Amygdala (tissue), 56 donors: ENCODE data around the gene SMPD3.

Experiments used
- DNase-seq, 56 donors: peaks; one replicate each; lab custom pipeline; 2025; lab: John Stamatoyannopoulos, UW

Gene SMPD3

GRCh38 chr16:68473358-68474070, 25.2 kb upstream of the SMPD3 start:
- DNase-seq: peak in 1 of 56 donors; percentile 7

- no peak for DNase-seq
Measured at GRCh38 chr16:68472581-68472980, 24.3 kb upstream of the SMPD3 start.

- peak in 30 of 56 donors; percentile 8 to 63 (median 22) for DNase-seq
Measured at GRCh38 chr16:68470461-68471150, 22.3 kb upstream of the SMPD3 start.

- no peak for DNase-seq
Measured at GRCh38 chr16:68469796-68470460, 21.6 kb upstream of the SMPD3 start.

GRCh38 chr16:68468842-68469241, 20.5 kb upstream of the SMPD3 start:
- DNase-seq: no peak

GRCh38 chr16:68466174-68466573, 17.9 kb upstream of the SMPD3 start:
- no peak for DNase-seq

- no peak for DNase-seq
Measured at GRCh38 chr16:68463904-68464303, 15.6 kb upstream of the SMPD3 start.

- DNase-seq: no peak
Measured at GRCh38 chr16:68460067-68460466, 11.8 kb upstream of the SMPD3 start.

DNA sequence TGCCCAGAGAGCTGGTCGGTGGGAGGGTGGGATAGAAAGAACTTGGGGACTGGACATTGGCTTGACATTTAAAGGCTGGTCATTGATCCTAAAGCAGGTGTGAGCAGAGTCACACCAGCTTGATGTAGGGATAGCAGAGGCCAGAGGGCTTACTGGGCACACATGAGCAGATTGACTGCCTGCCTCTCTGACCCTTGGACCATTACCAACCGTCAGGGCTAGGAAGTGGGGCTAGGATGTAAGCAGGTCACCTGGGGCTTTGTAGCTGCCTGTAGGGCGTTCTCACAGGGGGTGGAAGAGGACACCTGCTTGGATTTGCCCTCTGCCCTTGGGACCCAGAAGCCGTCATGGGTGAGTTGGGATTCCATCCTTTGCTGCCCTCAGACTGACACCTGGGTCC, 11.1 kb upstream of the SMPD3 start:
- DNase-seq: no peak

- DNase-seq: no peak
Measured at GRCh38 chr16:68458551-68458950, 10.2 kb upstream of the SMPD3 start.

GRCh38 chr16:68458101-68458500, 9.8 kb upstream of the SMPD3 start:
- no peak for DNase-seq

- DNase-seq: no peak
Measured at GRCh38 chr16:68455631-68456030, 7.3 kb upstream of the SMPD3 start.

GRCh38 chr16:68454920-68455435, 6.7 kb upstream of the SMPD3 start:
- DNase-seq: no peak

DNA sequence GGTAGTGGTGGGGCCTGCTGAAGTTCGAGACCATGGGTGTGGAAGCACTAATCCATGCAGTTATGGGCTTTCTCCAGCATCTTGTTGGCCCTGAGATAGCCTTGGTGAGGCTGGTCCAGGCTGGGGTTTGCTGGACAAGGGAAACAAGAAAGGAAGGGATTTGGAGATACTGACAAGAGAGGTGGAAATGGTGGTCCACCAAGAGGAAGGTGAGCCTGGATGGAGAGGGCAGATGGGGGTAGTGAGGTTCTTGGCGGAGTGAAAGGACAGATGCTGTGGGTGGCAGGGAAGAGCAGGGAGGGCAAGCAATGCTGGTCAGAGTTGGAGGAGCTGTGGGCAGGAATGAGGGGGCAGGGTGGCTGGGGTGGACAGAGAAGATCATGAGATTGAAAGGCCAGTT, 5.5 kb upstream of the SMPD3 start:
- no peak for DNase-seq

DNA sequence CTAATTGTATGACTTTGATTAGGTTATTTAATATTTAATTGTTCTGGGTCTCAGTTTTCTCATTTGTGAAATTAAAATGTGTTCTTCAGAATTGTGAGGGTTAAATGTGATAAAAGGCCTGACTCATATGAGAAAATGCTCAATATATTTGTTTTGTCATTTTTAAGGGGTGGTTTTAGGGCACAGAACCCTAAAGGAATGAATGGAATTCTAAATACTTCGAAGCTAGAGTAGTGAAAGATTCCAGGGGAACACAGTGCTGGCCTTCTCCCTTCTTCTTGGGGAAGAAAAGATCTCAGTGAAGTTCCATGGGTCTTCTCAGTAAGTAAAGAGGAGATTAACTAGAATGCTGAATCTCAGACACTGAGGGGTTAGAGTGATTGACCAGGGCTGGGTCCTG, 3.9 kb upstream of the SMPD3 start:
- DNase-seq: no peak

- no peak for DNase-seq
Measured at GRCh38 chr16:68451676-68452075, 3.4 kb upstream of the SMPD3 start.

DNA sequence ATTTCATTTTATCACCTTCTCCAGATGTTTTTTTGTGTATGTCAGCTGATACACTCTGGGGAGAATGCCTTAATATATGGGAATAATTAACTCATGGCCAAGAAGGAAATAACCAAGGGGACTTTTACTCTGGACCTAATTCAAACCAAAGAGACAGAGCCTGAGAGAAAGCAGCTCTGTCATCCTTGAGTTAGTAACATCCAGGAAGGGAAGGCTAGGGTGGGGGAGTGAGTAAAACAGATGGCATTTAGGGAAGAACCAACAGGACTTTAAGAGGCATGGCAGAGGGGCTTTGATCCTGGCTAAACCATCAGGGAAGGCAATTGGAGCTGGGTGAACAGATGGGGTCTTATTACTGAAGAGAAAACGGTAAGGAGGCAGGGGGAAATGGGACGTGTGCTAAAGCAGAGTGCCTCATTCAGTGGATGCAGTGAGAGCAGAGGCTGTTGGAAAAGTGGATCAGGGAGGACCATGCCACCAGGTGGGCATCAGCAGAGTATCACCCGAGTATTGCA, 2.5 kb upstream of the SMPD3 start:
- no peak for DNase-seq

DNA sequence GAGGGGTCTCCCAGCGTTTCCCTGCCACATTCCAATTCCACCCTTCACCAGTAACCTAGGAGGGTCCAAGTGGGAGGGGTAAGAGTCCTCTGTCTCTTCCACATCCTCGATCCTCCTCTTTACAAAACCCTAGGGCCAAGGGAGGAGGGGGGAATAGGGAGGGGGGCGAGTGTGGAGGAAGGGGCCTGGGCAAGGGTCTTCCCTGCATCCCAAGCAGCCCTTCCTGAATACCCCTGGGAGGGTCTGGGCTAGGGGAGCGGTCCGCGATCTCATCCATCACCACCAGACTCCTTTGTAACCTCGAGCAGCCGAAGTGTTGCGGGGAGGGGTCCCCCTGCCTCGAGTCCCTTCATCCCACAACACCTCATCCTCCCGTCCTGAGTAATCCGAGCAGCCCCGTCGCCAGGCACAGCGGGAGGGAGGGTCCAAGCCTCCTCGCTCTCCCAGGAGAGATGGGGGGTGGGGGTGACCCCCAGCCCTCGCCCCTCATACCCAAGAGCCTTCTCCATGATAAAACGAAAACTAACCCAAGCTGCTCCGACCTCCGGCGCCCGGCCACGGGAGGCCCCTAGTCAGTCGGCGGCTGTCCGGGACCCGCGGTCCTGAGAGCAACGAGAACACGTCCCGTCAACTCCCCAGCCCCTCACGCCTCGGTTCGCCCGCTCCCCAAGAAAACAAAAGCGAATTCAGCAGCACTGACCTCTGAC, 502 bp downstream of the SMPD3 start:
- DNase-seq: peak in 3 of 56 donors; percentile 49 to 71 (median 63)

DNA sequence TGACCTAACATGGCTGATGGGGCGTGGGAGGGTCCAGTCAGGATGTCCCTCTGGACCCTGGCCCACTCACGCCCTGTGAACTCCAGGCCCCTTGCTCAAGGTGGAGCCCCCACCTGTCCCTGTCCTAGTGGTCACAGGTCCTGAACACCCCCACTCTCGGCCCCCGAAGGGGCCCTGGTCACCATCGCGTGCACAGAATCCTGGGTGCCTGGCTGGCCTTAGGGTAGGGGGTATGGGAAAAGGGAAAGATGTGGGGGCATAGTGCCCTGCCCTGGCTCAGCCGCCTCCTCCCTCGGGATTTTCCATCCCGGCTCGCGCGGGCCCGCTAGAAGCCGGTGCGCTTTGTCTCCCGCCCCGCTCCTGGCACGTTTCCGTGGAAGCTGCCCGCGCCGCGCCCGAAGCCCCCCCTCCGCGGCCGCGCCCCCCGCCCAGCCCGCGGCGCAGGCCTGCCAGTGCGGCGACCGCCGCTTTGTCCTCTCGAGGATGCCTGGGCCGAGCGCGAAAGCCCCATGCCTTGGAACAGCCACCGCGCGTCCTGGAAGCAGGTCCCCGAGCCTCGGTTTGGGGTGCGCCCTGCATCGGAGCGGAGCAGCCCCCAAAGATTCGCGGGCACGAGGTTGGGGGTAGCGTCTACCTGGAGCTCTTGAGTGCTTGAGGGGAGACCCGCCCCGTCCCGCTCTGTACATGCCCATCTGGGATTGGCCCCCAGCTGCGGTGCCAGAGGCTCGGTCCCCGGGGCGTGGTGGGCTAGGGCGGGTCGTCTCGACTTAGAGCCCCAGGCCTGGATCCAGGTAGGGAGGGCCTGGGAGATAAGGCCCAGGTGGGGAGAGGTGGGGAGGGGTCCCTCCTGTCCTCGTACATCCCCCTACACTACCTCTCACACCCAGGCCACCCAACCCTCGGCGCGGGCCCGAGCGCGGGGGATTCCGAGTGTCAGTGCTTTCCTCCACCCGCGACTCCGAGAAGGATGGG, 1.3 kb downstream of the SMPD3 start:
- peak in 2 of 56 donors; percentile 2 to 18 for DNase-seq
